K562 (cell line): ENCODE results near the gene LAMA5.

ENCODE experiments used
- ARID3A ChIP-seq: IDR thresholded peaks from 2 replicates; pipeline ENCODE4 v1.6.1; 2012; ENCODE audit warnings: low read depth, low read length, improper control_type of control experiment, borderline replicate concordance
- CTCF ChIP-seq, 3 experiments: IDR thresholded peaks in 2 of 3; conservative IDR thresholded peaks in 1 of 3; 2 replicates each; pipeline ENCODE4 v1.5.1; 2011 to 2012; ENCODE audit warnings: low read length in 3 of 3, mild to moderate bottlenecking in 3 of 3, control low read depth in 2 of 3, improper control_type of control experiment in 1 of 3, inconsistent platforms in 1 of 3, low read depth in 1 of 3, mixed read lengths in 1 of 3, moderate library complexity in 1 of 3; ENCODE audit not compliant: insufficient read depth in 2 of 3
- ELK1 ChIP-seq: sonication (generic); formaldehyde crosslinking; IDR thresholded peaks from 2 replicates; pipeline ENCODE4 v1.8.1; 2022; ENCODE audit warnings: missing genetic modification reagents
- HDAC6 ChIP-seq: IDR thresholded peaks from 2 replicates; pipeline ENCODE4 v1.6.1; 2012; ENCODE audit warnings: low read depth, mild to moderate bottlenecking, control low read depth, inconsistent platforms, low read length, moderate library complexity
- SMC3 ChIP-seq: conservative IDR thresholded peaks from 2 replicates; pipeline ENCODE4 v1.6.1; 2011; ENCODE audit warnings: low read depth, low read length, improper control_type of control experiment; ENCODE audit not compliant: insufficient read depth
- SRSF1 ChIP-seq: fragments of 200-400 bp; formaldehyde crosslinking; IDR thresholded peaks from 2 replicates; pipeline ENCODE4 v1.6.1; 2017; ENCODE audit warnings: mild to moderate bottlenecking, low read depth, low read length, moderate library complexity
- ZNF668 ChIP-seq: fragments of 250-450 bp; sonication (Bioruptor Pico); IDR thresholded peaks from 2 replicates; pipeline ENCODE4 v1.8.0; 2022; ENCODE audit warnings: mild to moderate bottlenecking, inconsistent platforms

GRCh38 chr20:62371588-62372041, 4.5 kb upstream of the LAMA5 start:
- TF ChIP-seq ELK1 (CRISPR knock-in tag) (no peak), HDAC6 (no peak), SRSF1 (no peak), CTCF (IDR thresholded peaks at IDR 0.05 in 2 of 3, conservative IDR thresholded peaks at IDR 0.05 in 1 of 3; ENCODE audit: insufficient read depth in 2 of 3, low read depth in 1 of 3, low read length in 3 of 3) (no peak), ZNF668 (CRISPR knock-in tag) (no peak), ARID3A (no peak), SMC3 (no peak)
